GM08714 (cell line): ENCODE measurements around the gene NDEL1.

Experiments
- H3K4me3 ChIP-seq: fragments of 200-500 bp; sonication (Bioruptor generic); 2 replicates; pipeline ENCODE4 v1.5.1; 2014; ENCODE audit warnings: mild to moderate bottlenecking, low read length, inconsistent platforms
- ZNF274 ChIP-seq: IDR thresholded peaks from 2 replicates; pipeline ENCODE4 v1.6.1; 2012; ENCODE audit warnings: mild to moderate bottlenecking, low read depth, low read length

The NDEL1 gene

GRCh38 chr17:8406174-8406573 lies 29.5 kb upstream of the NDEL1 start:
- TF ChIP-seq ZNF274 = no peak
- no peak overlapping the region for H3K4me3 ChIP-seq

DNA sequence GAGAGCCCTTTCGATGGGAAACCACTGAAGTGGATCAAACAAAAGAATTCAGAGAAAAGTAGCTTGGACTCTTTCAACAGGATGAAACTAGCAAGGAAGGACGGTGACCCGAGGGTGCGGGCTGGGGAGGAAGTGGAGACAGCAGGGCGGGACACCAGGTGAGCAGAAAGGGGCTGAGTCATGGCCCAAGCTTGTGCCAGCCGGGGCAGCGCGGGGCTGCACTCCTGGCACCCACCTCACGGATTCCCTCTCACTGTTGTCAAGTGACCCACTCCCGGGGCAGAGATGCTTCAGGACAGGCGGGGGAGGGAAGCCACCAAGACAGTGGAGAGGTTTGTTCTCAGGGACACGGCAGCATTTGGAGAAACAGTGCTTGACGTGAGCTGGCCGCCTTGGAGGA lies 27.3 kb upstream of the NDEL1 start:
- TF ChIP-seq ZNF274 = no peak
- H3K4me3 ChIP-seq = no peak overlapping the region

GRCh38 chr17:8409966-8410882 lies 25.5 kb upstream of the NDEL1 start:
- no peak overlapping the region for H3K4me3 ChIP-seq
- TF ChIP-seq ZNF274 = no peak

DNA sequence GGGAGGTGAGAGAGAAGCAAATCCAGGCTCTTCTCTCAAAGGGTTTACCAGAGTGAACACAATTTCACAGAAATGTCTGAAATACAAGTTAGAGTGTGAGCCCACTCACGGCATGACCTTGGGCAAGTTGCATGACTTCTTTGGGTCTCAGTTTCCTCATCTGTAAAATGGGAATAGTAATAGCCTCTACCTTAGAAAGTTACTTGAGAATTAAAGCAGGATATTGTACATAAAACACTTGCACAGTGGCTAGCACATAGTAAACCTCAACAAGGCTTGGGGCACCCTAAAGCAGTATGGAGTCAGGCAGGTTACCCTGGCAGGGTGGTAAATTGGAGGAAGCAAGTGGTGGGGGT lies 24.8 kb upstream of the NDEL1 start:
- TF ChIP-seq ZNF274 = no peak

GRCh38 chr17:8412089-8412488 lies 23.6 kb upstream of the NDEL1 start:
- no peak for TF ChIP-seq ZNF274
- H3K4me3 ChIP-seq = no peak overlapping the region

More for the DNA sequence above, 24.8 kb upstream of the NDEL1 start:
- no peak overlapping the region for H3K4me3 ChIP-seq

DNA sequence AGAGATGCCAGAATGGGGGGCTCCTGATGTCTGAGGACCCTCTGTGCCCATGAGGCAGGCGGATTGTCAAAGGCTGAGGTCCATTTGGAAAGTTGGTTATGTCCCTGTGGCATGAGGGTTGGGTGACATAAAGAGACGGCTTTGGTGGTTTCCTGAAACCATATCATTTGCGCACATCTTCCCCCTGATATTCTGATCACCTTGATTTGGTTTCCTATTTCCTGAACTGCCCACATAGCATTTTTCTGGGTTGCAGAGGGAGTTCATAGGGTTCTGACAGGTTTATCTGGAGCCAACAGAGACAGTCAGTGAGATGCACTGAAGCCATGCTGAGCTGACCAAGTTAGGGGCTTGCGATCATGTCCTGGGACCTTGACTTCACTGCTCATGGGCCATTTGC lies 22.4 kb upstream of the NDEL1 start:
- no peak for TF ChIP-seq ZNF274
- no peak overlapping the region for H3K4me3 ChIP-seq

DNA sequence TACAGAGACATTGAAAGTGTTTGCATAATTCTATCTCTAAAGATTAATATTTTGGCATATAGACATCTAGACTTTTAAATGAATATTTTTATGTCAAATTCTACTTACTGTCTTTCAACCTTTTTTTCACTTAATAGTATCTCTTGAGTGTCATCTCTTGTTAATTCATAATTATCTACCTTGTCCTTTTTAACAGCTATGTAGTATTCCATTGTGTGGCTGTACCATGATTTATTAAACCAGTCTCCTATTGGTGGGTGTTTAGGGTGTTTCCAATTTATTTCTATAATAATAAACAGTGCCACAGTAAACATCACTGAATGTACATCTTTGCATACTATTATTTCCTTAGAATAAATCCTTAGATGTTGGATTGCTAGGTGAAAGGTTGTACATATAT lies 21.7 kb upstream of the NDEL1 start:
- TF ChIP-seq ZNF274 = no peak
- no peak overlapping the region for H3K4me3 ChIP-seq

- no peak for TF ChIP-seq ZNF274
- no peak overlapping the region for H3K4me3 ChIP-seq
Measured at GRCh38 chr17:8417806-8418205, 17.9 kb upstream of the NDEL1 start.

DNA sequence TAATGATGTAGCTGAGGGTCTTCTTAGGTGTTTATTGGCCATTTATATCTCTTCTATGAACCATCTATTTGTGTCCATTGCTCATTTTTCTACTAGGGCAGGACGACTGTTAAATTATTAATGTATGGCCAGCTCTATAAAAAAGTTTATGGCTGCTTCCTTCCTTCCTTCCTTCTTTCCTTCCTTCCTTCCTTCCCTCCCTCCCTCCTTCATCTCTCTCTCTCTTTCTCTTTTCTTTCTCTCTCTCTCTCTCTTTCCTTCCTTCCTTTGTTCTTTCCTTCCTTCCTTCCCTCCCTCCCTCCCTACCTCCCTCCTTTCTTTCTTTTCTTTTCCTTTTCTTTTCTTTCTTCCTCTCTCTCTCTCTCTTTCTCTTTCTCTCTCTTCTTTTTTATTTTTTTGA lies 17.2 kb upstream of the NDEL1 start:
- no peak overlapping the region for H3K4me3 ChIP-seq
- TF ChIP-seq ZNF274 = no peak

DNA sequence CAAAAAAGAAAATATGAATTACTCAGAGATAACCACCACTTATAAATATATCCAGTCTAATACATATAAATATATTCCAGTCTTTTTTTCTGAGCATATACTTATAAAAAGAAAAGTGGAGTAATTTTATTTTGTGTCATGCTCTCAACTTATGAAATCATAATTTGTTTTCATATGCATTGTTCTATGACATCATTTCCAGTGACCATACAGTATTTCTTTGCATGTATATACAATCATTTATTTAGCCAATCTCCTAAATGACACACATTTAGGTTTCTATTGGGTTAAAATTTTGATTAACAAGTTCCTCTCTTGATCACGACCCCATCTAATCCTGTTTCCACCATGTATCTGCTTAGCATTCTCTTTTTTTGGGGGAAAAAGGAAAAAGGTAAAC lies 16.4 kb upstream of the NDEL1 start:
- no peak overlapping the region for H3K4me3 ChIP-seq
- no peak for TF ChIP-seq ZNF274

- H3K4me3 ChIP-seq = no peak overlapping the region
- TF ChIP-seq ZNF274 = no peak
Measured at GRCh38 chr17:8420041-8420934, 15.4 kb upstream of the NDEL1 start.

DNA sequence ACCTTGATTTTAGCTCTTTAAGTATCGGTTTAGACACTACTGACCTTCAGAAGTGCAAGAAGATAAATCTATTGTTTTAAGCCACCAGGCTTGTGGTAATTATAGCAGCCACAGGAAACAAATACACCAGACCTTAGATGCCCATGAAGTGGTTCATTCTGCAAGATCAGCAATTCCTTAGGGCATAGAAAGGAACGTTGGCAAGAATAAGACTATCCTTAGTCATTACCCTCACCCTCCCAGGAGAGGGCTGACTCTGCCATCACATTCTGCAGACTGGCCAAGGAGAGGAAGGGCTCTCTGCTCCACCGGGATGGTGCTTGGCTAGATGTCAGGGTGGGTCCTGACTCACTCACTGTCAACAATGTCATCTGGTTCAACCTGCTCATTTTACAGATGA lies 14.1 kb upstream of the NDEL1 start:
- no peak for TF ChIP-seq ZNF274
- H3K4me3 ChIP-seq = no peak overlapping the region

GRCh38 chr17:8426094-8426720 lies 9.5 kb upstream of the NDEL1 start:
- TF ChIP-seq ZNF274 = no peak
- no peak overlapping the region for H3K4me3 ChIP-seq

DNA sequence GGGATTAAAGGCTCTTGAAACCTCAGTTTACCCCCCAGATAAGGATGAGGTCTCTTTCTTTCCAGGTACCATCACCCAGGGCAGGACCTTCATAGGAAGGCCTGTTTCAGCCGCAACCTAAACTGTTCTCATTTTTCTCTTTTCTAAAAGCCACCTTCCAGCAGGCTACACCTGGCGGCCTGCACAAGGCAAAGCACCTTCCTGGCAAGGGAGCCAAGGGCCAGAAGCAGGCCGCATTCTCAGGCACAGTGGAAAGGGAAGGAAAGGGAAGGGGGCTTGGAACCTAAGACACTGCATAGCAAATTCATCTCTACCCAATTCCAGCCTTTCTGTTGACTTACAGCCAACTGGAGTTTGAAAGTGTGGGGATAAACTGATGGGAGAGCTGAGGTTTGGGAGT lies 8.9 kb upstream of the NDEL1 start:
- no peak for TF ChIP-seq ZNF274
- no peak overlapping the region for H3K4me3 ChIP-seq
